Endothelial cell of hepatic sinusoid (primary cell): ENCODE measurements around the gene SORL1-AS1.

Source experiments
- in situ Hi-C: cut with HindIII; loops from 2 replicates; pipeline ENCODE4 v1.10.0; 2017; ENCODE audit warnings: low sequenced_read_pairs

Gene SORL1-AS1

DNA sequence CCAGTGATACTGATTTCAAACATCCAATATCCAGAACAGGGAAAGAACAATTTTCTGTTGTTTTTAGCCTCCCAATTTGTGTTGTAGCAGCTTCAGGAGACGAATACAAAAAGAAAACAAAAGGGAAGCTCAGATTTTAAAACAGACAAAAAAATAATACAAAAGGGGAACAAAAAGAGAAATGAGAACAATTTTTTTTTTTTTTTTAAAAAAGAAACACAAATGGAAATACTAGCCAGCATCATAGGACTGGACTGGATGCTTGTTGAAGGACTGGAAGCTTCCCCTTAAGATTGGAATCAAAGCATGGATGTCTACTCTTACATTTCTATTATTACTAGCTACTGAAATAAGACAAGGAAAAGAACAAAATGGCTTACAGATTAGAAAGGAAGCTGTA is 47.1 kb downstream of the SORL1-AS1 start:
- in situ Hi-C loops, result no loop called here

- in situ Hi-C loops, result no loop called here
These were observed 58.0 kb downstream of the SORL1-AS1 start for GRCh38 chr11:121394785-121395184.

DNA sequence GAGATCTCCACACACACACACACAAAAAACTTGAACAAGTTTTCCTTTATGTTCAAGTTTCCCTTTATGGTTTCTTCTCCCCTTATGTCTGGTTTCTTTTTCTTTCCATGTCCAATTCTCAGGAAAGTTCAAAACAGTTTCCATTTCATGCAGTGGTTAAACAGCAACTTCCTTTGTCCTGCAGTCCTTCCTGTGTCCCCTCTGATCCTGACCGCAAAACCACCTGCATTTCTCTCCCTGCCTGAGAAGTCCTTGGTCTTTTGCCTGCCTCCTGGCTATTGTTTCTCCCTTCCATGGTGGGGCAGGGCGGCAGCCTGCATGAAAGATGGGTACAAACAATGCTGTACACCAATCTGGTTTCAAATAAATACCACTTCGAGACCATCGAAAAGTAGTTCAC is 58.9 kb downstream of the SORL1-AS1 start:
- in situ Hi-C loops, result no loop called here

- in situ Hi-C loops, result no loop called here
These were observed 60.9 kb downstream of the SORL1-AS1 start for GRCh38 chr11:121391914-121392313.

- in situ Hi-C loops, result no loop called here
These were observed 63.1 kb downstream of the SORL1-AS1 start for GRCh38 chr11:121389651-121390050.
